ENCODE measurements around the gene CD9. TPM values are rescaled to one million over a fixed set of nuclear protein-coding genes. Genes with fewer than 3 reads are reported as not detected.

CD9 gene
- total RNA-seq, 2 donors from 2014 or later = 0.76 to 1.6 TPM

- no peak for ATAC-seq (replicated peaks)
- Mint-ChIP-seq H3K9me3 (no peaks in the 10 kb centered on the region), H3K4me3 (no peak overlapping the region), H3K27ac (no peak overlapping the region), H3K27me3 (peaks cover 16% of the 10 kb centered on the region), H3K36me3 (ENCODE audit: low read depth) (no peaks in the 10 kb centered on the region), H3K4me1 (peaks cover 24% of the 10 kb centered on the region)
These were observed 28.7 kb upstream of the CD9 start for GRCh38 chr12:6171409-6172015.

GRCh38 chr12:6172086-6172485, 28.1 kb upstream of the CD9 start:
- ATAC-seq (replicated peaks) = no peak
- Mint-ChIP-seq H3K27me3 (peaks cover 16% of the 10 kb centered on the region), H3K9me3 (no peaks in the 10 kb centered on the region), H3K4me1 (peaks cover 21% of the 10 kb centered on the region), H3K4me3 (no peak overlapping the region), H3K36me3 (ENCODE audit: low read depth) (no peaks in the 10 kb centered on the region), H3K27ac (no peak overlapping the region)

GRCh38 chr12:6172862-6173261, 27.3 kb upstream of the CD9 start:
- ATAC-seq (replicated peaks) = no peak
- Mint-ChIP-seq H3K27me3 (peaks cover 16% of the 10 kb centered on the region), H3K36me3 (ENCODE audit: low read depth) (no peaks in the 10 kb centered on the region), H3K27ac (no peak overlapping the region), H3K4me1 (peaks cover 13% of the 10 kb centered on the region), H3K4me3 (no peak overlapping the region), H3K9me3 (no peaks in the 10 kb centered on the region)

- no peak overlapping the region for H3K4me3 Mint-ChIP-seq
- H3K27me3 Mint-ChIP-seq = peaks cover 18% of the 10 kb centered on the region
- no peaks in the 10 kb centered on the region for H3K4me1 Mint-ChIP-seq
- no peaks in the 10 kb centered on the region for H3K9me3 Mint-ChIP-seq
- H3K27ac Mint-ChIP-seq = no peak overlapping the region
- no peak for ATAC-seq (replicated peaks)
- H3K36me3 Mint-ChIP-seq (ENCODE audit: low read depth) = no peaks in the 10 kb centered on the region
These were observed 22.4 kb upstream of the CD9 start for GRCh38 chr12:6177642-6178358.

- Mint-ChIP-seq H3K4me3 (no peak overlapping the region), H3K4me1 (no peaks in the 10 kb centered on the region), H3K27me3 (peaks cover 13% of the 10 kb centered on the region), H3K9me3 (no peaks in the 10 kb centered on the region), H3K36me3 (ENCODE audit: low read depth) (no peaks in the 10 kb centered on the region), H3K27ac (no peak overlapping the region)
- ATAC-seq (replicated peaks) = no peak
These were observed 21.0 kb upstream of the CD9 start for GRCh38 chr12:6178981-6179761.

- Mint-ChIP-seq H3K4me1 (no peaks in the 10 kb centered on the region), H3K9me3 (no peaks in the 10 kb centered on the region), H3K27ac (no peak overlapping the region), H3K36me3 (ENCODE audit: low read depth) (no peaks in the 10 kb centered on the region), H3K27me3 (peaks cover 13% of the 10 kb centered on the region), H3K4me3 (no peak overlapping the region)
- no peak for ATAC-seq (replicated peaks)
These were observed 19.7 kb upstream of the CD9 start for GRCh38 chr12:6180268-6181051.

- Mint-ChIP-seq H3K9me3 (no peaks in the 10 kb centered on the region), H3K27me3 (peaks cover 13% of the 10 kb centered on the region), H3K27ac (no peak overlapping the region), H3K4me3 (no peak overlapping the region), H3K4me1 (no peaks in the 10 kb centered on the region), H3K36me3 (ENCODE audit: low read depth) (no peaks in the 10 kb centered on the region)
- no peak for ATAC-seq (replicated peaks)
These were observed 19.0 kb upstream of the CD9 start for GRCh38 chr12:6181166-6181565.

GRCh38 chr12:6181583-6182278, 18.5 kb upstream of the CD9 start:
- H3K27ac Mint-ChIP-seq = no peak overlapping the region
- no peak overlapping the region for H3K4me3 Mint-ChIP-seq
- no peaks in the 10 kb centered on the region for H3K4me1 Mint-ChIP-seq
- ATAC-seq (replicated peaks) = no peak
- peaks cover 13% of the 10 kb centered on the region for H3K27me3 Mint-ChIP-seq
- no peaks in the 10 kb centered on the region for H3K9me3 Mint-ChIP-seq
- H3K36me3 Mint-ChIP-seq (ENCODE audit: low read depth) = no peaks in the 10 kb centered on the region

GRCh38 chr12:6182279-6182898, 17.8 kb upstream of the CD9 start:
- no peak overlapping the region for H3K4me3 Mint-ChIP-seq
- H3K27me3 Mint-ChIP-seq = peaks cover 13% of the 10 kb centered on the region
- no peaks in the 10 kb centered on the region for H3K4me1 Mint-ChIP-seq
- H3K9me3 Mint-ChIP-seq = no peaks in the 10 kb centered on the region
- no peaks in the 10 kb centered on the region for H3K36me3 Mint-ChIP-seq (ENCODE audit: low read depth)
- H3K27ac Mint-ChIP-seq = no peak overlapping the region
- no peak for ATAC-seq (replicated peaks)

GRCh38 chr12:6183689-6184428, 16.3 kb upstream of the CD9 start:
- no peaks in the 10 kb centered on the region for H3K36me3 Mint-ChIP-seq (ENCODE audit: low read depth)
- peaks cover 19% of the 10 kb centered on the region for H3K27me3 Mint-ChIP-seq
- no peak overlapping the region for H3K4me3 Mint-ChIP-seq
- no peak overlapping the region for H3K27ac Mint-ChIP-seq
- H3K4me1 Mint-ChIP-seq = no peaks in the 10 kb centered on the region
- no peak for ATAC-seq (replicated peaks)
- no peaks in the 10 kb centered on the region for H3K9me3 Mint-ChIP-seq

- no peak overlapping the region for H3K27ac Mint-ChIP-seq
- H3K4me3 Mint-ChIP-seq = no peak overlapping the region
- ATAC-seq (replicated peaks) = no peak
- no peaks in the 10 kb centered on the region for H3K4me1 Mint-ChIP-seq
- no peaks in the 10 kb centered on the region for H3K9me3 Mint-ChIP-seq
- H3K36me3 Mint-ChIP-seq (ENCODE audit: low read depth) = no peaks in the 10 kb centered on the region
- peaks cover 26% of the 10 kb centered on the region for H3K27me3 Mint-ChIP-seq
These were observed 14.0 kb upstream of the CD9 start for GRCh38 chr12:6185961-6186827.

GRCh38 chr12:6187948-6188793, 12.0 kb upstream of the CD9 start:
- Mint-ChIP-seq H3K9me3 (no peaks in the 10 kb centered on the region), H3K36me3 (ENCODE audit: low read depth) (no peaks in the 10 kb centered on the region), H3K27ac (no peak overlapping the region), H3K4me1 (no peaks in the 10 kb centered on the region), H3K27me3 (peaks cover 28% of the 10 kb centered on the region), H3K4me3 (no peak overlapping the region)
- no peak for ATAC-seq (replicated peaks)

Data from activated T-helper 17 cell treated with anti-CD3 and anti-CD28 coated beads, Interleukin-2, amount 50 U/mL, for 72 hours (primary cell).